ENCODE data around the gene SEC14L2.

- no peak for TF ChIP-seq POLR2A (IDR thresholded peaks at IDR 0.05; ENCODE audit: low read depth, low read length)
- no peak for TF ChIP-seq POLR2AphosphoS5 (IDR thresholded peaks at IDR 0.05; ENCODE audit: low read depth, low read length)
- no peak for TF ChIP-seq PAX5 (IDR thresholded peaks at IDR 0.05; ENCODE audit: insufficient read depth, low read length, severe bottlenecking)
- TF ChIP-seq SPI1 (IDR thresholded peaks at IDR 0.05; ENCODE audit: low read depth, low read length), result no peak
- TF ChIP-seq TAF1 (IDR thresholded peaks at IDR 0.05; ENCODE audit: low read depth, low read length), result 0 out of 2 replicates have a peak, but pooled peaks have one; percentile 11
- 0 out of 2 replicates have a peak, but pooled peaks have one; percentile 17 for TF ChIP-seq POU2F2 (IDR thresholded peaks at IDR 0.05; ENCODE audit: low read depth, low read length)
Measured at GRCh38 chr22:30425616-30426387, 29.0 kb downstream of the SEC14L2 start, which contains the start of gene MTFP1.

All from GM12891 (cell line).